Uterus (tissue), 2 donors: ENCODE results near the gene POLD4.

Experiments used
- POLR2A ChIP-seq, 2 donors: fragments of 450-650 bp; IDR thresholded peaks; one replicate each; pipeline ENCODE4 v1.6.1; 2016; ENCODE audit warnings: antibody characterized with exemption in 2 of 2, mild to moderate bottlenecking in 1 of 2, moderate library complexity in 1 of 2
- TF ChIP-seq, protein P1 (sequence below), 4 experiments: fragments of 200-600 bp in 2 of 4; fragments of 450-650 bp in 2 of 4; sonication (generic) in 2 of 4; IDR thresholded peaks; one replicate each; pipeline ENCODE4 v1.5.1; 2016 to 2019; ENCODE audit warnings: antibody characterized with exemption in 4 of 4, mild to moderate bottlenecking in 2 of 4, moderate library complexity in 1 of 4

GRCh38 chr11:67401495-67402191 lies 48.3 kb upstream of the POLD4 start, which contains the start of gene PPP1CA:
- TF ChIP-seq POLR2A (IDR thresholded peaks at IDR 0.05), result peak; percentile 46 to 84
- TF ChIP-seq, protein P1, sequence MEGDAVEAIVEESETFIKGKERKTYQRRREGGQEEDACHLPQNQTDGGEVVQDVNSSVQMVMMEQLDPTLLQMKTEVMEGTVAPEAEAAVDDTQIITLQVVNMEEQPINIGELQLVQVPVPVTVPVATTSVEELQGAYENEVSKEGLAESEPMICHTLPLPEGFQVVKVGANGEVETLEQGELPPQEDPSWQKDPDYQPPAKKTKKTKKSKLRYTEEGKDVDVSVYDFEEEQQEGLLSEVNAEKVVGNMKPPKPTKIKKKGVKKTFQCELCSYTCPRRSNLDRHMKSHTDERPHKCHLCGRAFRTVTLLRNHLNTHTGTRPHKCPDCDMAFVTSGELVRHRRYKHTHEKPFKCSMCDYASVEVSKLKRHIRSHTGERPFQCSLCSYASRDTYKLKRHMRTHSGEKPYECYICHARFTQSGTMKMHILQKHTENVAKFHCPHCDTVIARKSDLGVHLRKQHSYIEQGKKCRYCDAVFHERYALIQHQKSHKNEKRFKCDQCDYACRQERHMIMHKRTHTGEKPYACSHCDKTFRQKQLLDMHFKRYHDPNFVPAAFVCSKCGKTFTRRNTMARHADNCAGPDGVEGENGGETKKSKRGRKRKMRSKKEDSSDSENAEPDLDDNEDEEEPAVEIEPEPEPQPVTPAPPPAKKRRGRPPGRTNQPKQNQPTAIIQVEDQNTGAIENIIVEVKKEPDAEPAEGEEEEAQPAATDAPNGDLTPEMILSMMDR (IDR thresholded peaks at IDR 0.05), result peak in 2 of 4 experiments; percentile 46 to 59
